H9 (cell line): ENCODE results near the gene SPRED1. TPM values are rescaled to one million over a fixed set of nuclear protein-coding genes. Genes with fewer than 3 reads are reported as not detected.

Source experiments
- DNase-seq: peaks from one replicate; pipeline ENCODE4 v3.0.0-alpha.2; 2017
- H2AFZ ChIP-seq: one replicate; pipeline ENCODE4 v1.6.1; 2013; ENCODE audit warnings: mild to moderate bottlenecking, low read length, control low read depth, moderate library complexity
- H2AK5ac ChIP-seq: 2 replicates; pipeline ENCODE4 v1.6.1; 2013; ENCODE audit warnings: low read length, control low read depth, mixed read lengths; ENCODE audit not compliant: insufficient read length
- H2BK120ac ChIP-seq: one replicate; pipeline ENCODE4 v1.6.1; 2013; ENCODE audit warnings: low read depth, mild to moderate bottlenecking, low read length, control low read depth, inconsistent platforms; ENCODE audit not compliant: poor library complexity, severe bottlenecking
- H2BK12ac ChIP-seq: 2 replicates; pipeline ENCODE4 v1.6.1; 2013; ENCODE audit warnings: low read length, control low read depth, mixed read lengths, low read depth; ENCODE audit not compliant: insufficient read length
- H2BK15ac ChIP-seq: 2 replicates; pipeline ENCODE4 v1.6.1; 2013; ENCODE audit warnings: low read depth, low read length, control low read depth
- H2BK20ac ChIP-seq: one replicate; pipeline ENCODE4 v1.6.1; 2013; ENCODE audit warnings: low read depth, mild to moderate bottlenecking, low read length, control low read depth, inconsistent platforms; ENCODE audit not compliant: poor library complexity, severe bottlenecking
- H2BK5ac ChIP-seq: 2 replicates; pipeline ENCODE4 v1.6.1; 2013; ENCODE audit warnings: low read length, control low read depth, mixed read lengths; ENCODE audit not compliant: insufficient read length
- H3K14ac ChIP-seq: 2 replicates; pipeline ENCODE4 v1.6.1; 2013; ENCODE audit warnings: low read length, control low read depth; ENCODE audit not compliant: insufficient read depth
- H3K18ac ChIP-seq: 2 replicates; pipeline ENCODE4 v1.6.1; 2013; ENCODE audit warnings: low read depth, mild to moderate bottlenecking, mixed read lengths, low read length, control low read depth; ENCODE audit not compliant: insufficient read length
- H3K23ac ChIP-seq: 2 replicates; pipeline ENCODE4 v1.6.1; 2013; ENCODE audit warnings: low read length, control low read depth, mixed read lengths, low read depth; ENCODE audit not compliant: insufficient read length
- H3K23me2 ChIP-seq: 2 replicates; pipeline ENCODE4 v1.6.1; 2013; ENCODE audit warnings: low read depth, mild to moderate bottlenecking, mixed read lengths, low read length, control low read depth; ENCODE audit not compliant: insufficient read length, poor library complexity, severe bottlenecking
- H3K27ac ChIP-seq: 2 replicates; pipeline ENCODE4 v1.5.1; 2013; ENCODE audit warnings: low read length, control low read depth, mixed read lengths, low read depth; ENCODE audit not compliant: insufficient read length
- H3K27me3 ChIP-seq: 2 replicates; pipeline ENCODE4 v1.6.1; 2013; ENCODE audit warnings: low read length, control low read depth, inconsistent platforms; ENCODE audit not compliant: insufficient read depth
- H3K4ac ChIP-seq: 2 replicates; pipeline ENCODE4 v1.6.1; 2013; ENCODE audit warnings: low read depth, mild to moderate bottlenecking, control low read depth, inconsistent platforms, low read length, moderate library complexity
- H3K4me1 ChIP-seq: 2 replicates; pipeline ENCODE4 v1.6.1; 2013; ENCODE audit warnings: low read length, control low read depth, inconsistent platforms; ENCODE audit not compliant: insufficient read depth
- H3K4me2 ChIP-seq: 2 replicates; pipeline ENCODE4 v1.6.1; 2013; ENCODE audit warnings: low read length, control low read depth, mixed read lengths; ENCODE audit not compliant: insufficient read length, insufficient read depth
- H3K56ac ChIP-seq: 2 replicates; pipeline ENCODE4 v1.6.1; 2013; ENCODE audit warnings: low read depth, mild to moderate bottlenecking, mixed read lengths, low read length, control low read depth; ENCODE audit not compliant: insufficient read length
- H3K79me1 ChIP-seq: 2 replicates; pipeline ENCODE4 v1.6.1; 2013; ENCODE audit warnings: low read depth, mild to moderate bottlenecking, moderate library complexity, low read length, control low read depth, inconsistent platforms; ENCODE audit not compliant: insufficient read depth, poor library complexity, severe bottlenecking
- H3K79me2 ChIP-seq: 2 replicates; pipeline ENCODE4 v1.6.1; 2013; ENCODE audit warnings: low read length, control low read depth, inconsistent platforms; ENCODE audit not compliant: insufficient read depth
- H3K9ac ChIP-seq: 2 replicates; pipeline ENCODE4 v1.6.1; 2013; ENCODE audit warnings: low read length, control low read depth, mixed read lengths; ENCODE audit not compliant: insufficient read length; ENCODE audit errors: extremely low read depth
- H3K9me3 ChIP-seq: one replicate; pipeline ENCODE4 v1.6.1; 2013; ENCODE audit warnings: low read depth, low read length, inconsistent platforms; ENCODE audit not compliant: control insufficient read depth
- H3T11ph ChIP-seq: one replicate; pipeline ENCODE4 v1.6.1; 2013; ENCODE audit warnings: mild to moderate bottlenecking, low read length, control low read depth, inconsistent platforms
- H4K20me1 ChIP-seq: one replicate; pipeline ENCODE4 v1.6.1; 2013; ENCODE audit not compliant: control insufficient read depth, insufficient read length, insufficient read depth
- H4K5ac ChIP-seq: 2 replicates; pipeline ENCODE4 v1.6.1; 2013; ENCODE audit warnings: low read depth, mild to moderate bottlenecking, mixed read lengths, low read length, control low read depth; ENCODE audit not compliant: insufficient read length
- H4K8ac ChIP-seq: replicated peaks from 2 replicates; pipeline ENCODE4 v1.6.1; 2013; ENCODE audit warnings: low read length, control low read depth, mixed read lengths, low read depth; ENCODE audit not compliant: insufficient read length
- H4K91ac ChIP-seq: 2 replicates; pipeline ENCODE4 v1.6.1; 2013; ENCODE audit warnings: low read depth, mild to moderate bottlenecking, moderate library complexity, mixed read lengths, low read length, control low read depth; ENCODE audit not compliant: insufficient read length
- H3K27ac Mint-ChIP-seq, 3 experiments: 2 replicates in 2 of 3; 3 replicates in 1 of 3; pipeline ENCODE4 v1.8.0; 2020 to 2021; ENCODE audit warnings: mixed read lengths in 3 of 3, mild to moderate bottlenecking in 1 of 3, moderate library complexity in 1 of 3
- H3K27me3 Mint-ChIP-seq: 2 replicates; pipeline ENCODE4 v1.8.0; 2021; ENCODE audit warnings: low read depth, mild to moderate bottlenecking, moderate library complexity, mixed read lengths
- H3K36me3 Mint-ChIP-seq, 3 experiments: 2 replicates in 2 of 3; 3 replicates in 1 of 3; pipeline ENCODE4 v1.8.0; 2020 to 2021; ENCODE audit warnings: low read depth in 3 of 3, mixed read lengths in 3 of 3; ENCODE audit not compliant: insufficient read depth in 1 of 3
- H3K4me1 Mint-ChIP-seq, 2 experiments: 2 replicates each; pipeline ENCODE4 v1.8.0; 2020; ENCODE audit warnings: mixed read lengths in 2 of 2
- H3K4me3 Mint-ChIP-seq, 2 experiments: 2 replicates in 1 of 2; 3 replicates in 1 of 2; pipeline ENCODE4 v1.8.0; 2020 to 2021; ENCODE audit warnings: mild to moderate bottlenecking in 2 of 2, mixed read lengths in 2 of 2, moderate library complexity in 1 of 2
- H3K9me3 Mint-ChIP-seq, 2 experiments: 2 replicates in 1 of 2; 3 replicates in 1 of 2; pipeline ENCODE4 v1.8.0; 2020; ENCODE audit warnings: mild to moderate bottlenecking in 2 of 2, mixed read lengths in 2 of 2, moderate library complexity in 1 of 2
- CTCF ChIP-seq: fragments of 200-600 bp; sonication (generic); conservative IDR thresholded peaks from 3 replicates; pipeline ENCODE4 v1.8.0; 2021; ENCODE audit warnings: antibody characterized with exemption, mild to moderate bottlenecking
- WGBS: extraction: QIAGEN DNeasy Blood & Tissue Kit; methylation state at CpG from one replicate; pipeline ENCODE4 v1.1.7; 2013; ENCODE audit warnings: missing lambda C conversion rate, low lambda C conversion rate, mixed read lengths; ENCODE audit not compliant: insufficient read length; ENCODE audit errors: extremely low coverage; 5-methylcytosine and 5-hydroxymethylcytosine counted together
- total RNA-seq: library from RNA; stranded (reverse); gene quantifications from 2 replicates; pipeline ENCODE4 v1.2.1, GENCODE V29; 2021

Gene SPRED1
- total RNA-seq, 1 experiment from 2014 or later: 41.0 TPM

GRCh38 chr15:38260077-38260476 is 7.4 kb downstream of the SPRED1 start:
- Histone ChIP-seq H2BK20ac (no peak overlapping the region), H2BK120ac (no peak overlapping the region), H4K8ac (no peak overlapping the region), H3K79me2 (peaks cover 70% of the 10 kb centered on the region), H3T11ph (no peak overlapping the region), H2BK12ac (no peak overlapping the region), H3K4me2 (no peak overlapping the region), H4K20me1 (no peaks in the 10 kb centered on the region), H3K4ac (no peak overlapping the region), H3K56ac (no peak overlapping the region), H3K9ac (no peak overlapping the region), H2AK5ac (no peak overlapping the region), H3K27ac (no peak overlapping the region), H3K23me2 (no peaks in the 10 kb centered on the region), H3K4me1 (peaks cover 7% of the 10 kb centered on the region; the same call in 1 of the 2 replicates), H4K5ac (no peak overlapping the region), H2AFZ (no peak overlapping the region), H3K23ac (no peak overlapping the region), H2BK15ac (no peak overlapping the region), H3K79me1 (peaks cover 3% of the 10 kb centered on the region), H3K27me3 (no peaks in the 10 kb centered on the region), H4K91ac (no peak overlapping the region), H3K9me3 (no peaks in the 10 kb centered on the region), H3K18ac (no peak overlapping the region), H2BK5ac (no peak overlapping the region), H3K14ac (no peak overlapping the region)
- TF ChIP-seq CTCF: peak; percentile 48; the same call in 2 of the 3 replicates
- no CpG with 5 or more reads among the region's 2 CpGs for WGBS
- Mint-ChIP-seq H3K4me1 (peaks cover 36 to 38% of the 10 kb centered on the region in 2 experiments), H3K9me3 (no peaks in the 10 kb centered on the region), H3K27me3 (no peaks in the 10 kb centered on the region), H3K36me3 (no peaks in the 10 kb centered on the region), H3K27ac (peak overlapping the region in 2 of 3 experiments; percentile 61 to 73; a peak in 4 of 7 replicates), H3K4me3 (peak overlapping the region in 1 of 2 experiments; percentile 44; a peak in 1 of 5 replicates)
- no peak for DNase-seq
